Thymus (tissue), 11 donors: Measurements from ENCODE around the gene LRP1. TPM values are rescaled to one million over a fixed set of nuclear protein-coding genes. Genes with fewer than 3 reads are reported as not detected.
A peak's percentile ranks its signal among the peaks of the same experiment; 100 is the strongest.

Source experiments
- DNase-seq, 9 donors: peaks; one replicate each; pipeline ENCODE4 v3.0.0-alpha.2; 2013; ENCODE audit warnings: low spot score in 9 of 9, low read depth in 6 of 9, missing footprints in 1 of 9
- H3K27ac ChIP-seq, 2 donors: one replicate each; pipeline ENCODE4 v1.5.1; 2013; ENCODE audit warnings: control low read depth in 1 of 2, low read depth in 1 of 2, low read length in 1 of 2, mild to moderate bottlenecking in 1 of 2, moderate library complexity in 1 of 2
- H3K27me3 ChIP-seq, 2 donors: one replicate each; pipeline ENCODE4 v1.5.1; 2013; ENCODE audit warnings: low read length in 1 of 2; ENCODE audit not compliant: control insufficient read depth in 2 of 2, insufficient read depth in 1 of 2
- H3K36me3 ChIP-seq, 2 donors: one replicate each; pipeline ENCODE4 v1.5.1; 2013; ENCODE audit warnings: low read length in 1 of 2, mild to moderate bottlenecking in 1 of 2, moderate library complexity in 1 of 2; ENCODE audit not compliant: control insufficient read depth in 2 of 2, insufficient read depth in 2 of 2
- H3K4me1 ChIP-seq, 2 donors: one replicate each; pipeline ENCODE4 v1.5.1; 2013; ENCODE audit warnings: low read length in 2 of 2; ENCODE audit not compliant: control insufficient read depth in 2 of 2, insufficient read depth in 2 of 2
- H3K4me3 ChIP-seq, 2 donors: one replicate each; pipeline ENCODE4 v1.5.1; 2013; ENCODE audit warnings: low read length in 2 of 2, control low read depth in 1 of 2, mild to moderate bottlenecking in 1 of 2
- H3K9me3 ChIP-seq, 2 donors: one replicate each; pipeline ENCODE4 v1.5.1; 2013; ENCODE audit warnings: low read length in 1 of 2, mild to moderate bottlenecking in 1 of 2; ENCODE audit not compliant: control insufficient read depth in 2 of 2, insufficient read depth in 1 of 2
- WGBS: extraction: QIAGEN DNeasy Blood & Tissue Kit; methylation state at CpG from one replicate; pipeline ENCODE4 v1.1.7; 2013; 5-methylcytosine and 5-hydroxymethylcytosine counted together
- polyA plus RNA-seq: library from polyadenylated mRNA; stranded (reverse); fragments of 200-250 nt; gene quantifications from one replicate; pipeline ENCODE4 v1.2.3, GENCODE V29; 2013
- total RNA-seq: library from RNA; stranded (reverse); fragments of 120-200 nt; gene quantifications from one replicate; pipeline ENCODE4 v1.2.4, GENCODE V29; 2013
- donor health status: healthy.

Gene LRP1
- total and polyA plus RNA-seq, 2 donors, result 4.5 to 22.6 TPM

DNA sequence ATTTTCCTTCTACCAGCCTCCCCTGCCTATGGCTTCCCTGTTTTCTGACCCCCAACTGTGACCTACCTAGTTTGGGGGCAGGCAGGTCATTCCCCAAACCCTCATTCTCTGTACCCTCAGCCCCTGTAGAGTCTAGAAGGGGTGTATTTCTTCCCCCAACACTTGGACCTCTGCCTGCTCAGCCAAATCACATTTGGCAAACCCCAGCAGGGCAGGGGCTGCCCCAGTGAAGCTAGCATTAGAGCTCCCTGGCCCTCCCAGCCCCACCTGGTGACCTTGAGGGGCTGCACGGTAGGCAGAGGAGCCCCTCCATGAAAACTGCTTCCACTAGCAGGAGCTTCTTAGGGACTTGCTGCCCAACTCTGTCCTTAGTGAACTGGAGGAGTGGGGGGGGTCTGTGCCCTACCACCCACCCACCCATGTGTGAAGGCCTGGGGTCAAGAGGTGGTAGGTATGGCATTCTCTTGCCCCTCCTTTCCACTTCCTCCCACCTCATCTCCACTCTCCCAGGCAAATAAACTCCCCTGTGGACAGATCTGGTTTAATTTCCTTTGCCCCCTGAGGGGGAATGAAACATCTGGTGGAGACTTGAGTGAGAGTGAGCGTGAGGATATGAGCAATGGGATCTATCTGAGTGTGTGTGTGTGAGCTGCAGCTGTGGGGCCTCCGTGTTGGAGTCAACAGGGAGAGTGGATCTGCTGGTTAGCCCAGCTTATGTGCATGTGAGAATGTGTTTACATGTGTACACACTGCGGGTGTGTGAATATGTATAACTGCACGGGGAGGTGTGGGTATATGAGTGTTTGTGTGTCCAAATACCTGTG, 90.0 kb downstream of the LRP1 start:
- DNase-seq, result peak in 1 of 9 donors; percentile 6
- WGBS, result 78% methylated on average over 5 of the region's 5 CpGs
- Histone ChIP-seq H3K36me3 (no peaks in the 10 kb centered on the region), H3K27ac (no peak overlapping the region), H3K4me3 (no peak overlapping the region), H3K4me1 (peaks cover 8 to 53% of the 10 kb centered on the region in 2 donors), H3K27me3 (peaks cover 91 to 99% of the 10 kb centered on the region in 2 donors), H3K9me3 (peaks cover 0 to 14% of the 10 kb centered on the region in 2 donors)

DNA sequence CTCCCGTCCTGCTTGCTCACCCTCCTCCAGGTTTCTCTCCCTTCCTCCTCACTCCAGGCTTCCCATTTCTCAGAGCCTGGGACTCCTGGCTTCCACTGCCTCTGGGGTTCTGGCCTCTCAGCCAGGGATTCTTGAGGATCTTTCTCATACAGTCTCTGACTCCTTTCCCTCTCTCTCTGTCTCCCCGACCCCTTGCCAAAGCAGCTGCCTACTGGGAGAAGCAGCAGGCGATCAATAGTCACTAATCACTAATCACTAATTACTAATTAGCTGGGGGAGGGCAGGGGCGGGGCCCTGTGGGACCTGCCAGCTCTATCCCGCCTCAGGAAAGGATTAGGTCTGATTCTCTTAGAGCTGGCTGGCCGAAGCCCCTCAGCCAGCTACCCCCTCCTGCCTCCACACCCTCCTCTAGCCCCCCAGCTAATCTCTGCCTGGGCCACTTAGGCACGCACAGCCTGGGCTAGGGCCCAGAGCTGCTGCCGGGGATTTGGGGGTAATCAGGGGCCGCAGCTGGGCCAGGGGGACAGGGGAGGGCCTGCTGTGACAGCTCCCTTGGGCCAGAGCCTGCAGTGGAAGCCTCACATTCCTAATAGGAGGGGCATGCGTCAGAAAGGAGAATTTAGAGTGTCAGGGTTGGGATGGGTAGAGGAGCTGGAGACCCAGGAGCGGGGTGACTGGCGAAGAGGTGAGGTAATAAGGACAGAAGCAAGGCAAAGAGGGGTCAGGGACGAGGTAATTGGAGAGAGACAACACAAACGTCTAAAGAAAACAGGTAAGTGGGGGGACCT, 91.1 kb downstream of the LRP1 start:
- H3K27me3 ChIP-seq, result peaks cover 92 to 99% of the 10 kb centered on the region in 2 donors
- no peak for DNase-seq

DNA sequence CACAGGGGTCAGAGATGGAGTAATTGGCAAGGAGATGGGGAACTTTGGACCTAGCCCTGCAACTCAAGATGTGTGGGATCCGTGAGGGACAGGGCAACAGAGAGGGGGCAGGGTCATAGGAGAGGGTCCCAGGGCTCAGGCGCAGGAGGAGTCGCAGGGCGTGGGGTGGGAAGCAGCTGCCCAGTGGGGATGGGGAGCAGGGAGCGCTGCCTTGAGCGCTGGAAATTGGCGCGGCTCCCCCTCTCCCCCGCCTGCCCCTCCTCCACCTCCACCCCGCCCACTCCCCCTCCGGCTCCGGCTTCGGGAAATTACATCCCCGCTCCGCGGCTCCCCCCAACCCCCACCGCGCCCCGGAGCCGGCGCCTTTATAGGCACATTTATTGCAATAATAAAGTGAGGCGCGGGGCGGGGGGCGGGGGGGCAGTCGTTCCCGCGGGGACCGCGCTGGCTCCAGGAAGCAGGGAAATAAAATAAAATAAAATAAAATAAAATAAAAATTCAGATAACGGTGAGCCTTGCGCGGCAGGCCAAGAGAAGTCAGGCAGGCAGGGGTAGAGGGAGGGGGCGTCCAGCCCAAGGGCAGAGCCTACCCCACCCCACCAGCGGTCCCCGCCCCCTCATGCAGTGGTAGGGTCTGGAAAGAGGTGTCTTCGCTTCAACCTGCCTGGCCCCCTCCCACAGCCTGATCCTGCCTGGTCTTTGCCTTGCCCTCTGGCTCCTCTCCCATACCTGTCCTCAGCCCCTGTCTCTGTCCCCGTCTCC, 91.9 kb downstream of the LRP1 start:
- H3K27me3 ChIP-seq, result peaks cover 92 to 99% of the 10 kb centered on the region in 2 donors
- WGBS, result 8% methylated on average over 38 of the region's 38 CpGs
- DNase-seq, result no peak
- H3K4me3 ChIP-seq, result no peak overlapping the region
- H3K36me3 ChIP-seq, result no peaks in the 10 kb centered on the region
- peaks cover 3 to 22% of the 10 kb centered on the region in 2 donors for H3K9me3 ChIP-seq
- peaks cover 8 to 46% of the 10 kb centered on the region in 2 donors for H3K4me1 ChIP-seq
- no peak overlapping the region for H3K27ac ChIP-seq

More for the DNA sequence above, 91.1 kb downstream of the LRP1 start:
- no peak overlapping the region for H3K4me3 ChIP-seq
- WGBS, result 52% methylated on average over 14 of the region's 14 CpGs
- H3K27ac ChIP-seq, result no peak overlapping the region
- H3K4me1 ChIP-seq, result peaks cover 8 to 44% of the 10 kb centered on the region in 2 donors
- peaks cover 0 to 16% of the 10 kb centered on the region in 2 donors for H3K9me3 ChIP-seq
- H3K36me3 ChIP-seq, result no peaks in the 10 kb centered on the region

DNA sequence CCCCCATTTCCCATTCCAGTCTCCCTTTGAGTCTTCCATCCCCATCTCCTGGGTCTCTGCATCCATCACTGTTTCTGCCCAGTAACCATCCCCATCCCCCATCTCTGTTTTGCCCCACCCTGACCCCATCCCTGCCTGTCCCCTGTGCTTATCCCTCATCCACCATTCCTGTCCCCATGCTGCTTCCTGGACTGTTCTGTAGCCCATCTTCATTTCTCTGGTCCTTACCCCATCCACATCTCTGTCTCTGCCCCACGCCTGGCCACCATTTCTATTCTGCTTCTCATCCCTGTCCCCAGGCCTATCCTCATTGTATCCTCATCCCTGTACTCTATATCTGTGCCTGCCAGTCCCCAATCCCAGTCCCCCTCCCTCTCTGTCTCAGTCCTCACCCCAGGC, 92.5 kb downstream of the LRP1 start:
- Histone ChIP-seq H3K27me3 (peaks cover 88 to 99% of the 10 kb centered on the region in 2 donors), H3K4me1 (peaks cover 11 to 49% of the 10 kb centered on the region in 2 donors), H3K27ac (no peak overlapping the region), H3K9me3 (peaks cover 5 to 28% of the 10 kb centered on the region in 2 donors), H3K4me3 (no peak overlapping the region), H3K36me3 (no peaks in the 10 kb centered on the region)
- 36% methylated on average over 1 of the region's 1 CpG for WGBS
- no peak for DNase-seq

DNA sequence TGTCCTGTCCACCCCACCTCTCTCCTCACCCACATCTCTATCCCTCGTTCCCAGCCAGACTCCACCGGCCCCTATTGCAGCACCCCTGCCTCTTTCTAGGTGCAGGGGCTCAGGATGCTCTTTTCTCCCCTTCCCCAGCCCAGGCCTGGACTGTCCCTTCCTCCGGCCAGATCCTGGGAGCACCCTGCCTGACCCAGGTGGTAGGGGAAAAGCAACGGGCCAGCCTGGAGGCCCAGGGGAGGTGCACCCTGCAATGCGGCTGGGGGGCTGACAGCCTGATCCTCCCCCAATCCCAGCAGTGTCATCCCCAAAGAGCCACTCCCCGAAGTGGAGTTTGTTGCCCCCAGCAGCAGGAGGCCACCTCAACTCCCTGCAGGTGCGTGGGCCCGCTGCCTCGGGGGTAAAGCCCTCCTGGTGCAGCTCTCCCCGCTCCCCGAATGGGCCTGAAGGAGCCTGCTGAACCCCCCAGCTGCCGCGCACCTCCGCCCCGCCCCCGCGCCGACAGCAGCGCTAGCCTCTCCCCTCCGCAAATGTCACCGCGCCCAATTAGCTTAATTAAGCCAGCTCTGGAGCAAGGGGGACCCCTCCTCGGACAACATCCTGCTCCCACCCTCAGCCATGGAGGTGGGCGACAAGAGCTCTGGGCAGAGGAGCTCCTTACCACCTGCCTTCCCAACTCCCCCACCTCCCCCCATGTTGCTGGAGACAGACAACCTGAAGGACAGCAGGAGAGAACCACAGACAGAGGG, 93.1 kb downstream of the LRP1 start:
- no peak overlapping the region for H3K27ac ChIP-seq
- no peak overlapping the region for H3K4me3 ChIP-seq
- peaks cover 17 to 49% of the 10 kb centered on the region in 2 donors for H3K4me1 ChIP-seq
- H3K9me3 ChIP-seq, result peaks cover 5 to 28% of the 10 kb centered on the region in 2 donors
- peaks cover 83 to 99% of the 10 kb centered on the region in 2 donors for H3K27me3 ChIP-seq
- H3K36me3 ChIP-seq, result no peaks in the 10 kb centered on the region
- 8% methylated on average over 24 of the region's 24 CpGs for WGBS
- DNase-seq, result no peak

DNA sequence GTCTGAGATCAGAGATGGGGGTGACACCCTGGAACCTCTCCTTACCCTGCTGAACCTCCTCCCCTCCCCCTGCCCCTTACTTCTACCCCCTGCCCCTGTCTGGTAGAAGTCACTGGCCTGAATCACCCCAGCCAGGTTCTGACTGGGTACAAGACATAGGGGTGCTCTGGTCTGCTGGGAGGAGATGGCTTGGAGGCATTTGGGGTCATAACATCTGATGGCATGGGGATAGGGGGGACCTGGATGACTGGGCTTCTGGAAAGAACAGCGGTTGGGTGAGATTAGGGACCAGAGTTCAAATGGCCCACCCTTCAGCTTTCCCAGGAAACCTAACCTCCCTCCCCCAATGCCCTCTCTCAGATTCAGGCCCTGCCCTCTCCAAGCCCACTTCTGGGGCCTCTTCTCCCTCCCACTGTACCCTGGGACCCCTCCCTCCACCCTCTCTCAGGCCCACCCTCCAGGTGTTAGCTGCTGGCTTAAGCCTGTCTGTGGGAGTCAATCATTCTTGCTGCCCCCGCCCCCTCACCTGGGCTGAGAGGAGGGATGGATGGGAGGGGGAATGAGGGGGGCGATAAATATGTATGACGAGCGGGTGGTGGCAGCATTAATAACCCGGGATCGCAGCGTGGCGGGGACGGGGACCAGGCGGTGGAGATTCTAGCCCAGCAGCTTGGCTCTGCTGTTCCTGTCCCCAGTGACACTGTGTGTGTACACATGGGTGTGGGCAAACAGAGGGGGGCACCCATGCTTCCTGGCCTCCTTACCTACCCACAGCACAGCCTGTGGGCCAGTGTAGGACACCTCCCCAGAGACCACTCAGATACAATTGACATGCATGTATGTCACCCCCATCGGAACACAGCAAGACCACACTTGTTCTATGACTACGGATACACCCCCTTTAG, 94.3 kb downstream of the LRP1 start:
- peaks cover 5 to 21% of the 10 kb centered on the region in 2 donors for H3K9me3 ChIP-seq
- no peak overlapping the region for H3K4me3 ChIP-seq
- H3K27ac ChIP-seq, result no peak overlapping the region
- no peak for DNase-seq
- peaks cover 18 to 51% of the 10 kb centered on the region in 2 donors for H3K4me1 ChIP-seq
- H3K27me3 ChIP-seq, result peaks cover 84 to 100% of the 10 kb centered on the region in 2 donors
- WGBS, result 17% methylated on average over 13 of the region's 13 CpGs
- H3K36me3 ChIP-seq, result no peaks in the 10 kb centered on the region

DNA sequence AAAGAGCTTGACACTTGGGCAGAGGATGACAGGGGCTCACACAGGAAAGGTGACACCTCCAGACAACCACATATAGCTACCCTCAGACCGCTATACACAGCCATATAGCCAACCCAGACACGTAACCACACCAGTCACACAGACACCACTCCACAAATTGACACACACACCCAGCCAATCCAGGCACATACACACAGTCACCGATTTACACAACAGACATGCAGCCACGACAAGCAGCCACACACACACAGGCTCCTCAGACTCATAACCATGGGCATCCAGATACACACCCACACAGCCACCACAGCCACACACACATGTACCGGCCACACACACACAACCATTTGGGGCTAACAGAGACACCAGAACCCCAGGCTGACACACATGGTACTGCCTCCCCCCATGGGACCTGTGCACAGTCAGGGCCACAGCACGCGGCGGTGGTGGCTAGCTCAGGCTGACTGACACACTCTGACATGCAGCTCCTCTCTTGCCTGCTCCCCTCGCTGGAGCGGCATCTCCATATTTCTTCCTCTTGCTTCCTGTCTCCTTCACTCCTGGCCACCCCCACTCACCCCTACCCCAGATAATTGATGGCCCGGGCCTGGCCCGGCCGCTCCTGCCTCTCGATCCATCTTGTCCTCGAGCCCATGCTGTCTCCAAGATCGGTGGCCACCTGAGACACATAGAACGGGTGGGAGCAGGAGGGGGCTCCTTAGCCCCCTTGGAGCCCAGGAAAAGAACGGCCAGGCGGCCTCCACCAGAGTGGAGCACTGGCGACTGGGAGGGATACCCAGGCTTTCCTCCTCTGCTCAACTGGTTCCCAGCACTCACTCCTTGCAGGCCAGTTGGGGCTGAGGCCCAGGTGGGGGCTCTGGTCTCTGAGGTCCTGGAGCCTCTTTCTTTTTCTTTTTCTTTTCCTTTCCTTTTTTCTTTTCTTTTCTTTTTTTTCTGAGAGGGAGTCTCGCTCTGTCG, 95.2 kb downstream of the LRP1 start:
- WGBS, result 35% methylated on average over 22 of the region's 22 CpGs

More for the DNA sequence above, 95.2 kb downstream of the LRP1 start:
- H3K4me3 ChIP-seq, result no peak overlapping the region
- H3K27me3 ChIP-seq, result peaks cover 74 to 99% of the 10 kb centered on the region in 2 donors
- peak in 1 of 9 donors; percentile 13 for DNase-seq
- no peak overlapping the region for H3K27ac ChIP-seq
- H3K4me1 ChIP-seq, result peaks cover 18 to 53% of the 10 kb centered on the region in 2 donors
- peaks cover 5 to 19% of the 10 kb centered on the region in 2 donors for H3K9me3 ChIP-seq
- H3K36me3 ChIP-seq, result no peaks in the 10 kb centered on the region
